Measurements from ENCODE around the gene KIF16B.
"Not testable (repeated sequence)": the region's sequence is repeated elsewhere in the genome, so short reads cannot be mapped to it uniquely, and the experiment has no call there.

KIF16B gene

GRCh38 chr20:16260911-16261310, 312.3 kb downstream of the KIF16B start:
- Histone ChIP-seq H3K23ac (ENCODE audit: low read length in 2 of 2) (no peak overlapping the region), H4K91ac (ENCODE audit: low read length) (no peak overlapping the region), H2BK12ac (ENCODE audit: low read length in 2 of 2) (no peak overlapping the region), H3K4me2 (ENCODE audit: low read length, poor library complexity, severe bottlenecking) (no peak overlapping the region), H3K4me1 (ENCODE audit: control insufficient read depth, insufficient read depth, low read depth, low read length) (peaks cover 17% of the 10 kb centered on the region), H3K9me3 (ENCODE audit: control insufficient read depth, low read length) (peaks cover 7% of the 10 kb centered on the region), H3K4ac (ENCODE audit: low read depth in 1 of 2, low read length in 2 of 2) (no peak overlapping the region), H3K36me3 (ENCODE audit: control insufficient read depth in 1 of 2, insufficient read depth in 2 of 2, low read depth in 1 of 2, low read length in 2 of 2) (peaks cover 0 to 3% of the 10 kb centered on the region in 2 experiments), H3K4me3 (ENCODE audit: insufficient read depth in 1 of 2, low read depth in 1 of 2, low read length in 2 of 2) (no peak overlapping the region), H3K14ac (ENCODE audit: low read length in 2 of 2) (no peak overlapping the region), H3K27me3 (ENCODE audit: control insufficient read depth in 1 of 2, insufficient read depth in 1 of 2, low read length in 2 of 2) (no peaks in the 10 kb centered on the region), H3K9ac (ENCODE audit: low read length) (no peak overlapping the region), H4K8ac (ENCODE audit: low read length) (no peak overlapping the region), H3K79me1 (replicated peaks; ENCODE audit: low read length, poor library complexity, severe bottlenecking) (no peaks in the 10 kb centered on the region), H3K27ac (ENCODE audit: low read length, poor library complexity, severe bottlenecking) (peak overlapping the region; percentile 88), H2AK5ac (ENCODE audit: low read length, severe bottlenecking) (no peak overlapping the region), H2BK120ac (ENCODE audit: low read depth, low read length) (no peak overlapping the region), H2AFZ (ENCODE audit: low read depth, low read length) (no peak overlapping the region), H2BK5ac (ENCODE audit: low read depth, low read length, poor library complexity, severe bottlenecking) (no peak overlapping the region), H2BK15ac (ENCODE audit: low read depth, poor library complexity, severe bottlenecking) (no peak overlapping the region), H3K18ac (ENCODE audit: low read depth in 1 of 2, low read length in 2 of 2) (no peak overlapping the region)
- WGBS, result 80% methylated on average over 7 of the region's 7 CpGs
- DNase-seq, result no peak

DNA sequence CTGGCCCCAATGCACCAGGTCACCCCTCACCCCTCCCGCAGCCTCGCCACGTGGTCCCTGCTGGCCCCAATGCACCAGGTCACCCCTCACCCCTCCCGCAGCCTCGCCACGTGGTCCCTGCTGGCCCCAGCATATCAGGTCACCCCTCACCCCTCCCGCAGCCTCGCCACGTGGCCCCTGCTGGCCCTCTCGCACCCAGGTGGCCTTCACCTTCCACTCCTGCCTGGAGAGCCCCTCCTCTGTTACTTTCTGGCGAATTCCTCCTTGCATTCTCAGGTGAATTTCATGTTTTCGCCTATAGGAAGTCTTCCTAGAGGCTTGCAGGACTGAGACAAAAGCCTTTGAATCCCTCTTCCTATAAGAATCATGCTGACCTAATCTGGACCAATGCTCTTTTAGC, 313.1 kb downstream of the KIF16B start:
- not testable (repeated sequence) for H2AFZ ChIP-seq (ENCODE audit: low read depth, low read length); H3K14ac ChIP-seq (ENCODE audit: low read length in 2 of 2); H4K8ac ChIP-seq (ENCODE audit: low read length); H3K18ac ChIP-seq (ENCODE audit: low read depth in 1 of 2, low read length in 2 of 2); H3K9ac ChIP-seq (ENCODE audit: low read length); H3K9me3 ChIP-seq (ENCODE audit: control insufficient read depth, low read length); H2BK12ac ChIP-seq (ENCODE audit: low read length in 2 of 2); H3K27me3 ChIP-seq (ENCODE audit: control insufficient read depth in 1 of 2, insufficient read depth in 1 of 2, low read length in 2 of 2); H3K36me3 ChIP-seq (ENCODE audit: control insufficient read depth in 1 of 2, insufficient read depth in 2 of 2, low read depth in 1 of 2, low read length in 2 of 2); DNase-seq; H3K79me1 ChIP-seq (replicated peaks; ENCODE audit: low read length, poor library complexity, severe bottlenecking); H3K23ac ChIP-seq (ENCODE audit: low read length in 2 of 2); H3K4me3 ChIP-seq (ENCODE audit: insufficient read depth in 1 of 2, low read depth in 1 of 2, low read length in 2 of 2); H3K4me2 ChIP-seq (ENCODE audit: low read length, poor library complexity, severe bottlenecking); H2BK15ac ChIP-seq (ENCODE audit: low read depth, poor library complexity, severe bottlenecking); H4K91ac ChIP-seq (ENCODE audit: low read length); H2BK120ac ChIP-seq (ENCODE audit: low read depth, low read length); H3K4ac ChIP-seq (ENCODE audit: low read depth in 1 of 2, low read length in 2 of 2)
- peak overlapping the region; percentile 3 for H2AK5ac ChIP-seq (ENCODE audit: low read length, severe bottlenecking)
- peaks cover 17% of the 10 kb centered on the region for H3K4me1 ChIP-seq (ENCODE audit: control insufficient read depth, insufficient read depth, low read depth, low read length)
- peak overlapping the region; percentile 4 for H2BK5ac ChIP-seq (ENCODE audit: low read depth, low read length, poor library complexity, severe bottlenecking)
- H3K27ac ChIP-seq (ENCODE audit: low read length, poor library complexity, severe bottlenecking), result peak overlapping the region; percentile 88
- 75% methylated on average over 9 of the region's 12 CpGs for WGBS

- Histone ChIP-seq H4K91ac (ENCODE audit: low read length) (no peak overlapping the region), H3K4ac (ENCODE audit: low read depth in 1 of 2, low read length in 2 of 2) (no peak overlapping the region), H3K27me3 (ENCODE audit: control insufficient read depth in 1 of 2, insufficient read depth in 1 of 2, low read length in 2 of 2) (no peaks in the 10 kb centered on the region), H3K9me3 (ENCODE audit: control insufficient read depth, low read length) (no peaks in the 10 kb centered on the region), H2BK5ac (ENCODE audit: low read depth, low read length, poor library complexity, severe bottlenecking) (no peak overlapping the region), H2AFZ (ENCODE audit: low read depth, low read length) (no peak overlapping the region), H2BK12ac (ENCODE audit: low read length in 2 of 2) (no peak overlapping the region), H3K23ac (ENCODE audit: low read length in 2 of 2) (no peak overlapping the region), H3K9ac (ENCODE audit: low read length) (no peak overlapping the region), H2BK15ac (ENCODE audit: low read depth, poor library complexity, severe bottlenecking) (no peak overlapping the region), H3K79me1 (replicated peaks; ENCODE audit: low read length, poor library complexity, severe bottlenecking) (no peaks in the 10 kb centered on the region), H3K4me3 (ENCODE audit: insufficient read depth in 1 of 2, low read depth in 1 of 2, low read length in 2 of 2) (no peak overlapping the region), H4K8ac (ENCODE audit: low read length) (no peak overlapping the region), H2AK5ac (ENCODE audit: low read length, severe bottlenecking) (peak overlapping the region; percentile 33), H3K14ac (ENCODE audit: low read length in 2 of 2) (no peak overlapping the region), H3K27ac (ENCODE audit: low read length, poor library complexity, severe bottlenecking) (no peak overlapping the region), H2BK120ac (ENCODE audit: low read depth, low read length) (no peak overlapping the region), H3K18ac (ENCODE audit: low read depth in 1 of 2, low read length in 2 of 2) (no peak overlapping the region), H3K4me2 (ENCODE audit: low read length, poor library complexity, severe bottlenecking) (no peak overlapping the region), H3K4me1 (ENCODE audit: control insufficient read depth, insufficient read depth, low read depth, low read length) (peaks cover 17% of the 10 kb centered on the region), H3K36me3 (ENCODE audit: control insufficient read depth in 1 of 2, insufficient read depth in 2 of 2, low read depth in 1 of 2, low read length in 2 of 2) (no peaks in the 10 kb centered on the region)
- DNase-seq, result no peak
- 86% methylated on average over 3 of the region's 3 CpGs for WGBS
Observed at GRCh38 chr20:16258766-16259165, 314.5 kb downstream of the KIF16B start.

- Histone ChIP-seq H3K4me3 (ENCODE audit: insufficient read depth in 1 of 2, low read depth in 1 of 2, low read length in 2 of 2) (no peak overlapping the region), H3K4ac (ENCODE audit: low read depth in 1 of 2, low read length in 2 of 2) (no peak overlapping the region), H3K79me1 (replicated peaks; ENCODE audit: low read length, poor library complexity, severe bottlenecking) (no peaks in the 10 kb centered on the region), H3K27me3 (ENCODE audit: control insufficient read depth in 1 of 2, insufficient read depth in 1 of 2, low read length in 2 of 2) (no peaks in the 10 kb centered on the region), H3K4me1 (ENCODE audit: control insufficient read depth, insufficient read depth, low read depth, low read length) (peaks cover 17% of the 10 kb centered on the region), H2BK5ac (ENCODE audit: low read depth, low read length, poor library complexity, severe bottlenecking) (no peak overlapping the region), H2BK15ac (ENCODE audit: low read depth, poor library complexity, severe bottlenecking) (no peak overlapping the region), H2BK120ac (ENCODE audit: low read depth, low read length) (no peak overlapping the region), H2BK12ac (ENCODE audit: low read length in 2 of 2) (no peak overlapping the region), H3K4me2 (ENCODE audit: low read length, poor library complexity, severe bottlenecking) (no peak overlapping the region), H3K27ac (ENCODE audit: low read length, poor library complexity, severe bottlenecking) (no peak overlapping the region), H3K36me3 (ENCODE audit: control insufficient read depth in 1 of 2, insufficient read depth in 2 of 2, low read depth in 1 of 2, low read length in 2 of 2) (no peaks in the 10 kb centered on the region), H4K91ac (ENCODE audit: low read length) (no peak overlapping the region), H2AK5ac (ENCODE audit: low read length, severe bottlenecking) (peak overlapping the region; percentile 32), H3K18ac (ENCODE audit: low read depth in 1 of 2, low read length in 2 of 2) (no peak overlapping the region), H3K23ac (ENCODE audit: low read length in 2 of 2) (no peak overlapping the region), H4K8ac (ENCODE audit: low read length) (no peak overlapping the region), H2AFZ (ENCODE audit: low read depth, low read length) (no peak overlapping the region), H3K14ac (ENCODE audit: low read length in 2 of 2) (no peak overlapping the region), H3K9ac (ENCODE audit: low read length) (no peak overlapping the region), H3K9me3 (ENCODE audit: control insufficient read depth, low read length) (no peaks in the 10 kb centered on the region)
- no peak for DNase-seq
- 60% methylated on average over 2 of the region's 2 CpGs for WGBS
Observed at GRCh38 chr20:16257813-16258430, 315.3 kb downstream of the KIF16B start.

Data from mesenchymal stem cell (in vitro differentiated cells and primary cell).